Stimulated activated naive CD8-positive, alpha-beta T cell treated with anti-CD3 and anti-CD28 coated beads, Interleukin-15, Interleukin-2, amounts not matched to agents 100 ng/mL and 50 ng/mL, for 24 hours (primary cell): Measurements from ENCODE around the gene DTYMK.
"Not testable (repeated sequence)": the region's sequence is repeated elsewhere in the genome, so short reads cannot be mapped to it uniquely, and the experiment has no call there.

ENCODE experiments used
- H3K27ac Mint-ChIP-seq: one replicate; pipeline ENCODE4 v1.8.0; 2021; ENCODE audit warnings: mild to moderate bottlenecking, mixed read lengths
- H3K27me3 Mint-ChIP-seq: one replicate; pipeline ENCODE4 v1.8.0; 2021; ENCODE audit warnings: mixed read lengths
- H3K36me3 Mint-ChIP-seq: one replicate; pipeline ENCODE4 v1.8.0; 2021; ENCODE audit warnings: low read depth, mixed read lengths
- H3K4me1 Mint-ChIP-seq: one replicate; pipeline ENCODE4 v1.8.0; 2021; ENCODE audit warnings: low read depth, mixed read lengths
- H3K4me3 Mint-ChIP-seq: one replicate; pipeline ENCODE4 v1.8.0; 2021; ENCODE audit warnings: mild to moderate bottlenecking, mixed read lengths
- H3K9me3 Mint-ChIP-seq: one replicate; pipeline ENCODE4 v1.8.0; 2021; ENCODE audit warnings: mixed read lengths

DTYMK gene

DNA sequence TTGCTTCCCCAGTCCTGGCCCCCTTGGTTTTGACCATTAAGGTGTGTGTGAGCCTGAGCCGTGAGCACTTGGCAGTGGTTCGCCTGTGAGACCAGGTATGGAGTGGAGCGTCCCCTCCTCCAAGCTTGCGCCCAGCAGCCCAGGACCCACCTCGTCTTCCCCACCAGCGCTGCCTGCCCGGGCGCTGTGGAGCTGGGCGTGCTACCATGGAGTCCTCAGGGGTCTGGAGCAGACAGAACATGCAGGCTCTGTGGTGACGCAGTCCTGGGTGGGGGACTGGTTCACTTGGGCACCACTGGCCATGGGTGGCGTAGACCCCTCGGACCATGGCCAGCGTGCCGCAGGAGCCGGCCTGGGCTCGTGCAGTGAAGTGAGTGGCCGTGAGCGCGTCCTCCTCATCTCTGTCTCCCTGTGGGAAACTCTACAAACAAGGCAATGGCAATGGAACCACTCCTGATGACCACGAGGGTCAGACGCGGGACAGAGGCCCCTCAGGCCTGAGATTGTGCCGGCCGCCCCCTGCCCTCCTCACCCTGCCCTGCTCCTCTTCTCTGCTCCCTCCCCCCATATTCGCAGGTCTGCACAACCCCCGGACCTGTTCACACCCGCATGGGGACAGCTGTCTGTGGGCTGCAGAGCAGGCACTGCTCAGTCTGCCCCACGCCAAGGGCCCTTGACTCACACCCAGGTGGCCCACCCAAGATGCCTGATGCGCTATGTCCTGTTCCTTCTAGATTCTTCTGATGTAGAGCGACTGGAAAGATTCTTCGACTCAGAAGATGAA, 15.0 kb downstream of the DTYMK start:
- Mint-ChIP-seq H3K36me3 (peaks cover 23% of the 10 kb centered on the region), H3K27me3 (no peaks in the 10 kb centered on the region), H3K4me3 (no peak overlapping the region), H3K9me3 (no peaks in the 10 kb centered on the region), H3K4me1 (peaks cover 6% of the 10 kb centered on the region), H3K27ac (no peak overlapping the region)

DNA sequence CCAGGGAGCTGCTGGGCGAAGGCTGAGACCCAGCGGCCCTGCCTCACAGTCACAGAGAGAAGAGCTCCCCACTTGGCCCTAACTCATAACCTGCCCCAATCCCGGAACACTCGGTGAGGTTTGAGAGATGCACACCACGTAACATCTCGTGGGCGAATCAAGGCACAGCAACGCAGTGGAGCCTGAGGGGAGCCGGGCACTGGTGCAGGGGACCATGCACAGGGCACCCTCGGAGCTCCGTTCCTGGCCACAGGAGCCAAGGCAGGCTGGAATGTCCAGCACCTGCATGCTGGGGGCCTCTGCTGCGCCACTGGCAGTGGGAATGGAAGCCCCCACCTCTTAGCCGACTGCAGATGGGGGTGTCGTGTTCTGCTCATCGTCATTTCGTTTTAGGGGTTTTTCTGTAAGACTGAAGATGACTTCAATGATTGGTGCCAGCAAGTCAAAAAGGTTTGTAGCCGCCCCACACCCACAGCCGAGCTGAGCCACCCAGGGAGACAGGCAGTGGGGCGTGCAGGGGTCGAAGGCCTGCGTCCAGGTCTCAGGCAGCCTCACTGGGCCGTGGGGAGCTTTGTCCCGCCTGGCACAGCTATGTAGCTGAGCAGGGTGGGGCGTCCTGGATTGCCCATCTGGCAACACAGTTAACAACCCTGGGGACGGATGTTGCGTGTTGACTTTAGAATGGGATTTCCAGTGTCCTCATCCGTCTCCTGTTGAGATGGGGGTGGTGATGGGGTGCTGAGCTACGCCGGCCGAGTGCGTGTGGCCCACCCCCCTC, 16.1 kb downstream of the DTYMK start:
- H3K27ac Mint-ChIP-seq = no peak overlapping the region
- no peak overlapping the region for H3K4me3 Mint-ChIP-seq
- no peaks in the 10 kb centered on the region for H3K9me3 Mint-ChIP-seq
- H3K27me3 Mint-ChIP-seq = no peaks in the 10 kb centered on the region
- peaks cover 27% of the 10 kb centered on the region for H3K36me3 Mint-ChIP-seq
- peaks cover 10% of the 10 kb centered on the region for H3K4me1 Mint-ChIP-seq

DNA sequence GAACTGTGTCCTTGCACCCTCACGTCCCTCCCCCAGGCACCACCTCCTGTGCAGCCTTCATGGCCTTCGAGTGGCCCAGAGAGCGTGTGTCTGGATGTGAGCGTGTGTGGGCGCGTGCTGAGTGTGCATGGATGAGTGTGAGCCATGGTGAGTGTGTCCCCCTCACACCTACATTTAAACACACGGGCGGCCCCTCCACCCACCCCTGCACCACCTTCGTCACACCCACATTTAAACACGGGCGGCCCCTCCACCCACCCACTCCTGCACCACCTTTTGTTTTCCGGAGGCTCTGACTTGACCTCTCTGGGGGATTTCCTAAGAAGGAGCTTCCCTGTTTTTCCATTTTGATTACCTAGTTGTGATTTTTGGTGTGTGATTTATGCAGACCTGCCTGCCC, 17.8 kb downstream of the DTYMK start:
- Mint-ChIP-seq H3K27ac (no peak overlapping the region), H3K9me3 (no peaks in the 10 kb centered on the region), H3K4me1 (peaks cover 19% of the 10 kb centered on the region), H3K36me3 (peaks cover 22% of the 10 kb centered on the region), H3K4me3 (no peak overlapping the region), H3K27me3 (no peaks in the 10 kb centered on the region)

- Mint-ChIP-seq H3K27me3 (no peaks in the 10 kb centered on the region), H3K4me3 (no peak overlapping the region), H3K27ac (no peak overlapping the region), H3K4me1 (peaks cover 16% of the 10 kb centered on the region), H3K36me3 (peaks cover 24% of the 10 kb centered on the region), H3K9me3 (no peaks in the 10 kb centered on the region)
Measured at GRCh38 chr2:241668354-241668753, 18.3 kb downstream of the DTYMK start.

- H3K4me1 Mint-ChIP-seq = peaks cover 13% of the 10 kb centered on the region
- H3K27ac Mint-ChIP-seq = no peak overlapping the region
- no peaks in the 10 kb centered on the region for H3K9me3 Mint-ChIP-seq
- H3K27me3 Mint-ChIP-seq = no peaks in the 10 kb centered on the region
- no peak overlapping the region for H3K4me3 Mint-ChIP-seq
- H3K36me3 Mint-ChIP-seq = peaks cover 29% of the 10 kb centered on the region
Measured at GRCh38 chr2:241666627-241667400, 19.8 kb downstream of the DTYMK start.

DNA sequence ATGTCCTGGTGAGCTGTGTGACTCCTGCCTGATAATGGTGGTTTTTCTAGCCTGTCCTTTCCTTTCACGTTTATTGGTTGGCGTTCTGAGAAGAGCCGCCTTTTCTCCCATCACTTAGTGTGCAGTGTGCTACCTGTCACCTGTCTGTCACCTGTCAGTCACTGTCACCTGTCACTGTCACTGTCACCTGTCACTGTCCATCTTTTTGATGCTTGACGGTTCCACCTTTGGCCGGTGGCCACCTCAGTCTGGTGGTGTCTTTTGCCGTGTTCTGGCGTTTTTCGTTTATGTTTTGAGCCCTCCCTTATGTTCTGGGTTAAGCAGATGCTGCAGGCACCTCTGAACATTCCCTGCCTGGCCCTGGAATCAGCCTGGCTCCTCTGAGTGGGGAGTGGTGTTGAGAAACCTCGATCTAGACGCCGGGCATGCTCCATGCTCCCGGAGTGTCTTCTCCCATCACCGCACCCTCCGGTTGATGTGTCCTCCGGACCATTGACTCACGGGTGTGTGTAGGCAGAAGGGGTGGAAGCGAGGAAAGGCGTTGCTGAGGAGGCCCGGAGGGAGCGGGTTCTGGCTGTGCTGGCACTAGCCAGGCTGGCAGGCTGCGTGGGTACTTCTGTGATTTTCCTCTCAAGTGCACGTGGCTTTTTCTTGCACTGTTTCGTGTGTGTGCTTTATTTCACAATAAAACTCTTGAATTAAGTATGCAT, 20.7 kb downstream of the DTYMK start:
- Mint-ChIP-seq H3K36me3 (peaks cover 32% of the 10 kb centered on the region), H3K27ac (no peak overlapping the region), H3K9me3 (no peaks in the 10 kb centered on the region), H3K4me3 (no peak overlapping the region), H3K4me1 (peaks cover 13% of the 10 kb centered on the region), H3K27me3 (no peaks in the 10 kb centered on the region)

- H3K4me3 Mint-ChIP-seq = not testable (repeated sequence)
- peaks cover 44% of the 10 kb centered on the region for H3K36me3 Mint-ChIP-seq
Measured at GRCh38 chr2:241662731-241663130, 23.9 kb downstream of the DTYMK start.

GRCh38 chr2:241660593-241661213, 25.9 kb downstream of the DTYMK start:
- H3K4me1 Mint-ChIP-seq = peaks cover 11% of the 10 kb centered on the region
- no peak overlapping the region for H3K27ac Mint-ChIP-seq
- no peaks in the 10 kb centered on the region for H3K27me3 Mint-ChIP-seq
- peaks cover 49% of the 10 kb centered on the region for H3K36me3 Mint-ChIP-seq
- H3K4me3 Mint-ChIP-seq = no peak overlapping the region
- H3K9me3 Mint-ChIP-seq = no peaks in the 10 kb centered on the region

More at GRCh38 chr2:241662731-241663130, 23.9 kb downstream of the DTYMK start:
- H3K9me3 Mint-ChIP-seq, H3K27ac Mint-ChIP-seq, H3K27me3 Mint-ChIP-seq: not testable (repeated sequence)
- H3K4me1 Mint-ChIP-seq = peaks cover 13% of the 10 kb centered on the region

GRCh38 chr2:241659150-241659739, 27.4 kb downstream of the DTYMK start:
- Mint-ChIP-seq H3K9me3 (no peaks in the 10 kb centered on the region), H3K27ac (no peak overlapping the region), H3K36me3 (peaks cover 60% of the 10 kb centered on the region), H3K27me3 (no peaks in the 10 kb centered on the region), H3K4me1 (no peaks in the 10 kb centered on the region), H3K4me3 (no peak overlapping the region)

DNA sequence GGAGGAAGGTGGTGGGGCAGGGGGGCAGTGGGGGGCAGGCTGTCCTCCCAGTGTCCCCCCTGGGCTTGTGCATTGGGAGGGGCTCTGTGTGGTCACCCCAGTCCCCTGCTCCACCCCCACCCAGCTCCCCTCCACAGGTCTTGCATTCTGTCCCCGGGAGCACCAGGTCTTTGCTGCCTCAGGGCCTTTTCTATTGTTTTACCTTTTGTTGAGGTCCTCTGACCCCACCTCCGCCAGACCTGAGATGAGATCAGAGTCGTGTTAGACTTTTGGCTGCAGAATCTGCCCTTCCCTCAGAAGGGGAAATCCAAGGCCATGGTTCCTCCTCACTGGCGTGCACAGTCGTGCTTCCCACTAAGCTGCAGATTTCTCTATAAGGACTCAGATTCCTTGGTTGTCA, 28.3 kb downstream of the DTYMK start:
- H3K4me1 Mint-ChIP-seq = no peaks in the 10 kb centered on the region
- peaks cover 58% of the 10 kb centered on the region for H3K36me3 Mint-ChIP-seq
- H3K4me3 Mint-ChIP-seq = no peak overlapping the region
- H3K9me3 Mint-ChIP-seq = no peaks in the 10 kb centered on the region
- H3K27ac Mint-ChIP-seq = no peak overlapping the region
- H3K27me3 Mint-ChIP-seq = no peaks in the 10 kb centered on the region

DNA sequence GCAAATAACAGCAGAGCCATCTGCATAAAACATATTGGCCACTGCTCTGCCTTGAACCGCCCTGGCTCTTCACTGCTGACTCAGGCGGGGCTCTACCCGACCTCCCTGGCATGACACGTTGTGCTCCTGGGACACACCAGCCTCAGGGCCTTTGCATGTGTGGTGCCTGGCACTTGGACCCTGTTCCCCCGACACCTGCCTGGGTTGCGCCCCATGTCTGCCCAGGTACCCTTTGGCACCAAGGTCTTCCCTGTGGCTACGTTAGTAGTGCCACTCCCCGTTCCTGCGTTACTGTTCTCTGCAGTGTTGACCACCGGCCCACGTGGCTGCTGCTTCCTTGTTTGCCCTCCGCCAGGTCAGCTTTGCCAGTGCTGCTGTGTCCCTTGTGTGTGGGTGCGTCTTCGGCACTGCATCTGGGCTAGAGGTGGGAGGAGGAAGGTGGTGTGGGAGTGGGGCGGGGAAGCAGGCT, 28.8 kb downstream of the DTYMK start:
- Mint-ChIP-seq H3K4me1 (no peaks in the 10 kb centered on the region), H3K36me3 (peaks cover 61% of the 10 kb centered on the region), H3K27ac (no peak overlapping the region), H3K9me3 (no peaks in the 10 kb centered on the region), H3K4me3 (no peak overlapping the region), H3K27me3 (no peaks in the 10 kb centered on the region)

GRCh38 chr2:241656190-241656741, 30.3 kb downstream of the DTYMK start:
- H3K9me3 Mint-ChIP-seq = no peaks in the 10 kb centered on the region
- no peaks in the 10 kb centered on the region for H3K27me3 Mint-ChIP-seq
- no peaks in the 10 kb centered on the region for H3K4me1 Mint-ChIP-seq
- no peak overlapping the region for H3K4me3 Mint-ChIP-seq
- no peak overlapping the region for H3K27ac Mint-ChIP-seq
- peaks cover 66% of the 10 kb centered on the region for H3K36me3 Mint-ChIP-seq

GRCh38 chr2:241655516-241656189, 31.0 kb downstream of the DTYMK start:
- Mint-ChIP-seq H3K9me3 (no peaks in the 10 kb centered on the region), H3K4me3 (no peak overlapping the region), H3K4me1 (no peaks in the 10 kb centered on the region), H3K36me3 (peaks cover 71% of the 10 kb centered on the region), H3K27ac (no peak overlapping the region), H3K27me3 (no peaks in the 10 kb centered on the region)
